SK-N-SH (cell line): ENCODE results near the gene CD81. TPM values are rescaled to one million over a fixed set of nuclear protein-coding genes. Genes with fewer than 3 reads are reported as not detected.

Experiments
- CTCF ChIA-PET: fragments of 300-600, 350-600 bp; formaldehyde crosslinking; extraction: SDS; loops from one replicate; lab custom pipeline; 2021; lab: Yijun Ruan, JAX
- POLR2A ChIA-PET: fragments of 350-600 bp; sonication (Branson Sonifier 250); formaldehyde crosslinking; extraction: SDS; loops from one replicate; lab custom pipeline; 2020; ENCODE audit warnings: antibody characterized with exemption, inconsistent platforms; lab: Yijun Ruan, JAX
- DNase-seq: peaks from one replicate; pipeline ENCODE4 v3.0.0; 2012
- H2AFZ ChIP-seq: fragments of 200-600 bp; sonication (generic); 2 replicates; pipeline ENCODE4 v1.8.1; 2016; ENCODE audit warnings: antibody characterized with exemption, mild to moderate bottlenecking, low read depth
- H3F3A ChIP-seq: fragments of 200-600 bp; sonication (generic); replicated peaks from 2 replicates; pipeline ENCODE3; 2016; ENCODE audit warnings: antibody characterized with exemption, mild to moderate bottlenecking; ENCODE audit not compliant: insufficient read depth
- H3K27ac ChIP-seq, 2 experiments: fragments of 200-500 bp in 1 of 2; fragments of 200-600 bp in 1 of 2; sonication (Bioruptor generic) in 1 of 2; sonication (generic), shearing (Covaris generic) in 1 of 2; 2 replicates each; pipeline versions ENCODE4 v1.5.1 to v1.6.1; 2014 to 2016; ENCODE audit warnings: low read depth in 2 of 2, inconsistent platforms in 1 of 2, low read length in 1 of 2, mild to moderate bottlenecking in 1 of 2, mixed read lengths in 1 of 2
- H3K27me3 ChIP-seq: fragments of 200-600 bp; sonication (generic), shearing (Covaris generic); 2 replicates; pipeline ENCODE4 v1.6.1; 2016; ENCODE audit warnings: mixed run types; ENCODE audit not compliant: insufficient read depth
- H3K36me3 ChIP-seq, 2 experiments: fragments of 200-500 bp in 1 of 2; fragments of 200-600 bp in 1 of 2; sonication (Bioruptor generic) in 1 of 2; sonication (generic) in 1 of 2; replicated peaks in 1 of 2; 2 replicates each; pipeline versions ENCODE3 to v1.5.1; 2014 to 2016; ENCODE audit warnings: low read length in 1 of 2, mild to moderate bottlenecking in 1 of 2; ENCODE audit not compliant: insufficient read depth in 2 of 2, control insufficient read depth in 1 of 2
- H3K4me1 ChIP-seq, 2 experiments: fragments of 200-500 bp in 1 of 2; fragments of 200-600 bp in 1 of 2; sonication (Bioruptor generic) in 1 of 2; sonication (generic), shearing (Covaris generic) in 1 of 2; 2 replicates each; pipeline versions ENCODE4 v1.5.1 to v1.6.1; 2014 to 2016; ENCODE audit warnings: low read depth in 1 of 2, low read length in 1 of 2, mixed run types in 1 of 2; ENCODE audit not compliant: insufficient read depth in 2 of 2, control insufficient read depth in 1 of 2
- H3K4me2 ChIP-seq: fragments of 200-600 bp; sonication (generic), shearing (Covaris generic); 2 replicates; pipeline ENCODE4 v1.6.1; 2017; ENCODE audit warnings: mixed run types
- H3K4me3 ChIP-seq, 2 experiments: fragments of 200-500 bp in 1 of 2; fragments of 200-600 bp in 1 of 2; sonication (Bioruptor generic) in 1 of 2; sonication (generic), shearing (Covaris generic) in 1 of 2; 2 replicates each; pipeline versions ENCODE4 v1.5.1 to v1.8.1; 2014 to 2016; ENCODE audit warnings: low read depth in 2 of 2, inconsistent platforms in 1 of 2, low read length in 1 of 2, mild to moderate bottlenecking in 1 of 2, mixed read lengths in 1 of 2, moderate library complexity in 1 of 2
- H3K79me2 ChIP-seq: fragments of 200-600 bp; sonication (generic); 2 replicates; pipeline ENCODE4 v1.8.1; 2017; ENCODE audit warnings: mild to moderate bottlenecking; ENCODE audit not compliant: insufficient read depth
- H3K9ac ChIP-seq: fragments of 200-600 bp; sonication (generic); 2 replicates; pipeline ENCODE4 v1.6.1; 2017; ENCODE audit warnings: mixed run types
- H3K9me2 ChIP-seq: fragments of 200-600 bp; sonication (generic); 2 replicates; pipeline ENCODE4 v1.6.1; 2017; ENCODE audit warnings: mixed run types
- H3K9me3 ChIP-seq: fragments of 200-600 bp; sonication (generic); 2 replicates; pipeline ENCODE4 v1.6.1; 2017; ENCODE audit warnings: mixed run types, mild to moderate bottlenecking, moderate library complexity
- H4K20me1 ChIP-seq: fragments of 200-600 bp; sonication (generic); 2 replicates; pipeline ENCODE4 v1.6.1; 2017; ENCODE audit warnings: mild to moderate bottlenecking, mixed run types; ENCODE audit not compliant: insufficient read depth
- EP300 ChIP-seq, 2 experiments: IDR thresholded peaks; 2 replicates each; pipeline versions ENCODE4 v1.4.0 to v1.6.1; 2012; ENCODE audit warnings: borderline replicate concordance in 1 of 2, low read depth in 1 of 2, low read length in 1 of 2
- FOSL2 ChIP-seq: IDR thresholded peaks from 2 replicates; pipeline ENCODE4 v1.4.0; 2012; ENCODE audit warnings: low read depth, mild to moderate bottlenecking, moderate library complexity, borderline replicate concordance
- GABPA ChIP-seq: IDR thresholded peaks from 2 replicates; pipeline ENCODE4 v1.4.0; 2012; ENCODE audit warnings: low read depth, mild to moderate bottlenecking
- GATA2 ChIP-seq: sonication (generic); formaldehyde crosslinking; IDR thresholded peaks from 2 replicates; pipeline ENCODE4 v1.5.0; 2020; ENCODE audit warnings: mild to moderate bottlenecking, missing genetic modification reagents
- JUND ChIP-seq: IDR thresholded peaks from 2 replicates; pipeline ENCODE4 v1.4.0; 2012
- NFIC ChIP-seq: IDR thresholded peaks from 2 replicates; pipeline ENCODE4 v1.4.0; 2012; ENCODE audit warnings: borderline replicate concordance
- POLR2AphosphoS5 ChIP-seq: IDR thresholded peaks from 2 replicates; pipeline ENCODE4 v1.6.1; 2012; ENCODE audit warnings: low read depth, low read length
- RAD21 ChIP-seq: IDR thresholded peaks from 2 replicates; pipeline ENCODE4 v1.6.1; 2012; ENCODE audit warnings: mild to moderate bottlenecking, low read length
- RFX5 ChIP-seq: IDR thresholded peaks from 2 replicates; pipeline ENCODE4 v1.6.1; 2012; ENCODE audit warnings: mild to moderate bottlenecking, improper control_type of control experiment, low read length
- RXRA ChIP-seq: IDR thresholded peaks from 2 replicates; pipeline ENCODE4 v1.4.0; 2012; ENCODE audit warnings: low read depth, mild to moderate bottlenecking, borderline replicate concordance
- SIN3A ChIP-seq: IDR thresholded peaks from 2 replicates; pipeline ENCODE4 v1.6.1; 2012; ENCODE audit warnings: low read depth, mild to moderate bottlenecking, low read length, moderate library complexity, borderline replicate concordance
- YY1 ChIP-seq: IDR thresholded peaks from 2 replicates; pipeline ENCODE4 v1.4.0; 2012; ENCODE audit warnings: low read depth, mild to moderate bottlenecking
- WGBS: methylation state at CpG from one replicate; pipeline ENCODE4 v1.1.6; 2017; ENCODE audit warnings: low lambda C conversion rate; 5-methylcytosine and 5-hydroxymethylcytosine counted together
- polyA plus RNA-seq, 3 experiments: library from polyadenylated mRNA; depleted of rRNA; stranded (reverse); fragments of >200 nt; gene quantifications; 2 replicates each; pipeline ENCODE4 v1.2.3, GENCODE V29; 2012
- TF ChIP-seq, protein P1 (sequence below): IDR thresholded peaks from 2 replicates; pipeline ENCODE4; 2012
- TF ChIP-seq, protein P2 (sequence below): IDR thresholded peaks from 2 replicates; pipeline ENCODE4 v1.4.0; 2012; ENCODE audit warnings: low read depth
- TF ChIP-seq, protein P3 (sequence below): fragments of 150-350 bp; IDR thresholded peaks from 2 replicates; pipeline ENCODE4 v1.6.1; 2017; ENCODE audit warnings: antibody characterized with exemption, low read length, low read depth, borderline replicate concordance
- TF ChIP-seq, protein P4 (sequence below): fragments of 200-600 bp; sonication (generic); IDR thresholded peaks from 2 replicates; pipeline ENCODE4 v1.6.1; 2017; ENCODE audit warnings: antibody characterized with exemption, mild to moderate bottlenecking, moderate library complexity
- TF ChIP-seq, protein P5 (sequence below): IDR thresholded peaks from 2 replicates; pipeline ENCODE4 v1.6.1; 2012; ENCODE audit warnings: mild to moderate bottlenecking, low read depth, low read length, moderate library complexity
- TF ChIP-seq, protein P6 (sequence below): IDR thresholded peaks from 2 replicates; pipeline ENCODE4 v1.4.0; 2012; ENCODE audit warnings: low read depth, borderline replicate concordance

CD81 gene
- polyA plus RNA-seq, 1 of the 3 experiments (the other 2 are of a cell fraction): 517 TPM

DNA sequence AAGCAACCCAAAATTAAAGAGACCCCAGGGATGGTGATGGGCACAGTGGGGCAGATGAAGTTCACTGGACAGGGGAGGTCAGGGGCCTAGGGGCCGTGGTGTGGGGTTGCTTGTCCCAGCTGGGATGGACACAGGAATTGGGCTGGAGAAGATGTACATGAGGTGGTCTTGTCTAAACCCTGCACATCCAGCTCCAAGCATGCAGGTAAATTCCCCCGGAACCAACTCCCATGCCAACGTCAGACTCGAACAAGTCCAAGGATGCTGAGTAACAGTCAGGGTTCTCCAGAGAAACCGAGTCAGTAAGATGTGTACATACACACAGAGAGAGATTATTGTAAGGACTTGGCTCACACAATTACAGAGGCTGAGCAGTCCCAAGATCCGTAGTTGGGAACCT, 46.4 kb upstream of the CD81 start:
- CTCF ChIA-PET: no interaction called here
- POLR2A ChIA-PET: no interaction called here

More for the DNA sequence above, 46.4 kb upstream of the CD81 start:
- Histone ChIP-seq H3K79me2 (no peaks in the 10 kb centered on the region), H3F3A (no peaks in the 10 kb centered on the region), H3K4me1 (no peaks in the 10 kb centered on the region), H3K4me3 (no peak overlapping the region), H4K20me1 (no peaks in the 10 kb centered on the region), H3K9me2 (no peaks in the 10 kb centered on the region), H3K27me3 (no peaks in the 10 kb centered on the region), H3K36me3 (no peaks in the 10 kb centered on the region), H3K9me3 (no peaks in the 10 kb centered on the region), H3K27ac (no peak overlapping the region), H3K4me2 (no peak overlapping the region), H2AFZ (no peak overlapping the region), H3K9ac (no peak overlapping the region)
- WGBS: 63% methylated on average over 6 of the region's 6 CpGs
- TF ChIP-seq JUND: no peak
- TF ChIP-seq, protein P1, sequence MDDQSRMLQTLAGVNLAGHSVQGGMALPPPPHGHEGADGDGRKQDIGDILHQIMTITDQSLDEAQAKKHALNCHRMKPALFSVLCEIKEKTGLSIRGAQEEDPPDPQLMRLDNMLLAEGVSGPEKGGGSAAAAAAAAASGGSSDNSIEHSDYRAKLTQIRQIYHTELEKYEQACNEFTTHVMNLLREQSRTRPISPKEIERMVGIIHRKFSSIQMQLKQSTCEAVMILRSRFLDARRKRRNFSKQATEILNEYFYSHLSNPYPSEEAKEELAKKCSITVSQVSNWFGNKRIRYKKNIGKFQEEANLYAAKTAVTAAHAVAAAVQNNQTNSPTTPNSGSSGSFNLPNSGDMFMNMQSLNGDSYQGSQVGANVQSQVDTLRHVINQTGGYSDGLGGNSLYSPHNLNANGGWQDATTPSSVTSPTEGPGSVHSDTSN: no peak
- no peak for TF ChIP-seq RFX5
- TF ChIP-seq FOSL2: no peak
- TF ChIP-seq EP300 (IDR thresholded peaks at IDR 0.05; ENCODE audit: borderline replicate concordance in 1 of 2, low read depth in 1 of 2, low read length in 1 of 2): no peak
- TF ChIP-seq POLR2AphosphoS5: no peak
- TF ChIP-seq, protein P2, sequence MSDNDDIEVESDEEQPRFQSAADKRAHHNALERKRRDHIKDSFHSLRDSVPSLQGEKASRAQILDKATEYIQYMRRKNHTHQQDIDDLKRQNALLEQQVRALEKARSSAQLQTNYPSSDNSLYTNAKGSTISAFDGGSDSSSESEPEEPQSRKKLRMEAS: no peak
- TF ChIP-seq, protein P3, sequence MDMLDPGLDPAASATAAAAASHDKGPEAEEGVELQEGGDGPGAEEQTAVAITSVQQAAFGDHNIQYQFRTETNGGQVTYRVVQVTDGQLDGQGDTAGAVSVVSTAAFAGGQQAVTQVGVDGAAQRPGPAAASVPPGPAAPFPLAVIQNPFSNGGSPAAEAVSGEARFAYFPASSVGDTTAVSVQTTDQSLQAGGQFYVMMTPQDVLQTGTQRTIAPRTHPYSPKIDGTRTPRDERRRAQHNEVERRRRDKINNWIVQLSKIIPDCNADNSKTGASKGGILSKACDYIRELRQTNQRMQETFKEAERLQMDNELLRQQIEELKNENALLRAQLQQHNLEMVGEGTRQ: no peak
- TF ChIP-seq GATA2: no peak
- no peak for TF ChIP-seq YY1
- TF ChIP-seq, protein P4, sequence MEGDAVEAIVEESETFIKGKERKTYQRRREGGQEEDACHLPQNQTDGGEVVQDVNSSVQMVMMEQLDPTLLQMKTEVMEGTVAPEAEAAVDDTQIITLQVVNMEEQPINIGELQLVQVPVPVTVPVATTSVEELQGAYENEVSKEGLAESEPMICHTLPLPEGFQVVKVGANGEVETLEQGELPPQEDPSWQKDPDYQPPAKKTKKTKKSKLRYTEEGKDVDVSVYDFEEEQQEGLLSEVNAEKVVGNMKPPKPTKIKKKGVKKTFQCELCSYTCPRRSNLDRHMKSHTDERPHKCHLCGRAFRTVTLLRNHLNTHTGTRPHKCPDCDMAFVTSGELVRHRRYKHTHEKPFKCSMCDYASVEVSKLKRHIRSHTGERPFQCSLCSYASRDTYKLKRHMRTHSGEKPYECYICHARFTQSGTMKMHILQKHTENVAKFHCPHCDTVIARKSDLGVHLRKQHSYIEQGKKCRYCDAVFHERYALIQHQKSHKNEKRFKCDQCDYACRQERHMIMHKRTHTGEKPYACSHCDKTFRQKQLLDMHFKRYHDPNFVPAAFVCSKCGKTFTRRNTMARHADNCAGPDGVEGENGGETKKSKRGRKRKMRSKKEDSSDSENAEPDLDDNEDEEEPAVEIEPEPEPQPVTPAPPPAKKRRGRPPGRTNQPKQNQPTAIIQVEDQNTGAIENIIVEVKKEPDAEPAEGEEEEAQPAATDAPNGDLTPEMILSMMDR: no peak
- no peak for TF ChIP-seq RAD21
- TF ChIP-seq, protein P5, sequence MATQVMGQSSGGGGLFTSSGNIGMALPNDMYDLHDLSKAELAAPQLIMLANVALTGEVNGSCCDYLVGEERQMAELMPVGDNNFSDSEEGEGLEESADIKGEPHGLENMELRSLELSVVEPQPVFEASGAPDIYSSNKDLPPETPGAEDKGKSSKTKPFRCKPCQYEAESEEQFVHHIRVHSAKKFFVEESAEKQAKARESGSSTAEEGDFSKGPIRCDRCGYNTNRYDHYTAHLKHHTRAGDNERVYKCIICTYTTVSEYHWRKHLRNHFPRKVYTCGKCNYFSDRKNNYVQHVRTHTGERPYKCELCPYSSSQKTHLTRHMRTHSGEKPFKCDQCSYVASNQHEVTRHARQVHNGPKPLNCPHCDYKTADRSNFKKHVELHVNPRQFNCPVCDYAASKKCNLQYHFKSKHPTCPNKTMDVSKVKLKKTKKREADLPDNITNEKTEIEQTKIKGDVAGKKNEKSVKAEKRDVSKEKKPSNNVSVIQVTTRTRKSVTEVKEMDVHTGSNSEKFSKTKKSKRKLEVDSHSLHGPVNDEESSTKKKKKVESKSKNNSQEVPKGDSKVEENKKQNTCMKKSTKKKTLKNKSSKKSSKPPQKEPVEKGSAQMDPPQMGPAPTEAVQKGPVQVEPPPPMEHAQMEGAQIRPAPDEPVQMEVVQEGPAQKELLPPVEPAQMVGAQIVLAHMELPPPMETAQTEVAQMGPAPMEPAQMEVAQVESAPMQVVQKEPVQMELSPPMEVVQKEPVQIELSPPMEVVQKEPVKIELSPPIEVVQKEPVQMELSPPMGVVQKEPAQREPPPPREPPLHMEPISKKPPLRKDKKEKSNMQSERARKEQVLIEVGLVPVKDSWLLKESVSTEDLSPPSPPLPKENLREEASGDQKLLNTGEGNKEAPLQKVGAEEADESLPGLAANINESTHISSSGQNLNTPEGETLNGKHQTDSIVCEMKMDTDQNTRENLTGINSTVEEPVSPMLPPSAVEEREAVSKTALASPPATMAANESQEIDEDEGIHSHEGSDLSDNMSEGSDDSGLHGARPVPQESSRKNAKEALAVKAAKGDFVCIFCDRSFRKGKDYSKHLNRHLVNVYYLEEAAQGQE: no peak
- no peak for TF ChIP-seq NFIC
- TF ChIP-seq, protein P6, sequence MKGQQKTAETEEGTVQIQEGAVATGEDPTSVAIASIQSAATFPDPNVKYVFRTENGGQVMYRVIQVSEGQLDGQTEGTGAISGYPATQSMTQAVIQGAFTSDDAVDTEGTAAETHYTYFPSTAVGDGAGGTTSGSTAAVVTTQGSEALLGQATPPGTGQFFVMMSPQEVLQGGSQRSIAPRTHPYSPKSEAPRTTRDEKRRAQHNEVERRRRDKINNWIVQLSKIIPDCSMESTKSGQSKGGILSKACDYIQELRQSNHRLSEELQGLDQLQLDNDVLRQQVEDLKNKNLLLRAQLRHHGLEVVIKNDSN: no peak
- no peak for TF ChIP-seq RXRA
- TF ChIP-seq GABPA: no peak
- no peak for TF ChIP-seq SIN3A
- no peak for DNase-seq
